ENCODE measurements around the gene ADORA2A. TPM values are rescaled to one million over a fixed set of nuclear protein-coding genes. Genes with fewer than 3 reads are reported as not detected.

Gene ADORA2A
- total and polyA plus RNA-seq, 2 of the 13 experiments (the other 11 are each of a cell fraction or from before 2014, with no cell fraction given) = 3.3 to 5.0 TPM

DNA sequence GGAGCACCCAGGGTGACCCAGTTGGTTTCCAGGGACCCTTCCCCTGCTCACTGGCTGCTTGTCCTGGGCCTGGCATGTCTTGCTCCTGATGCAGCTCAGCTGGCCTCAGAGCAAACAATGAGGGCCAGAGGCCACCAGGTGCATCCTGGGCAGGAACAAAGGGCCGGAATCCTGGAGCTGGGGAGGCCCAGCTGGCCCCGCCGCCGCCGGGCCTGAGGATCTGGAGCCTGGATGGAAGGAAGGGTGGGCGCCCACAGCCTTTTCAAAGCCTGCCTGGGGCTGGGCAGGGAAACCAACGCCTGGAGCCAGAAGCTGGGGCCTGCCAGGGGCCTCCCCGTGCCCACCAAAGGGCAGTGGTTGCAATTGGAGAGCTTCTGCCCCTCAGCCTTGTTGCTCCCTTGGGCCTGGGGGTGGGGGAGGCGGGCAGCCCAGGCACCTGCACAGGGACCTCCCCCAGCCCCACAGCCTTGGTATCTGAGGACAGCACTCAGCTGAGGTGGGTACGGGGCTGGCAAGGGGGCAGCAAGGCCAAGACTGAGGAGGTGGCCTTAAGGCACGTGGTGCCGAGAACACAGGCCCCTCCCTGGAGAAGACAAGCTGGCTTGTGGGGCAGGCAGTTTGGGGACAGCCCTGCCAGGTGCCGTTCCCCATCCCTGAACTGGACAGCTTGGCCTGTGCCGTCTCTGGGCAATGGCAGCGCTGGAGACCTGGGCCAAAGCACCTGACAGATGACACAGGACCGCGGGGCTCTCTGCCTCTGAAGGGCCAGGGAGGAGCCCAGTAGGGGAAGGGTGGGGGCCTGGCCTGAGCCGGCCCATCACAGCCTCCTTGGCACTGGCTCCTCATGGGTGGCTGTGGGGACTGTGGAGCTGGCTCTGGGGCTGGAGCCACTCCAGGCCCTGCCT, 7.1 kb upstream of the ADORA2A start (continued):
- TF ChIP-seq, protein P1, sequence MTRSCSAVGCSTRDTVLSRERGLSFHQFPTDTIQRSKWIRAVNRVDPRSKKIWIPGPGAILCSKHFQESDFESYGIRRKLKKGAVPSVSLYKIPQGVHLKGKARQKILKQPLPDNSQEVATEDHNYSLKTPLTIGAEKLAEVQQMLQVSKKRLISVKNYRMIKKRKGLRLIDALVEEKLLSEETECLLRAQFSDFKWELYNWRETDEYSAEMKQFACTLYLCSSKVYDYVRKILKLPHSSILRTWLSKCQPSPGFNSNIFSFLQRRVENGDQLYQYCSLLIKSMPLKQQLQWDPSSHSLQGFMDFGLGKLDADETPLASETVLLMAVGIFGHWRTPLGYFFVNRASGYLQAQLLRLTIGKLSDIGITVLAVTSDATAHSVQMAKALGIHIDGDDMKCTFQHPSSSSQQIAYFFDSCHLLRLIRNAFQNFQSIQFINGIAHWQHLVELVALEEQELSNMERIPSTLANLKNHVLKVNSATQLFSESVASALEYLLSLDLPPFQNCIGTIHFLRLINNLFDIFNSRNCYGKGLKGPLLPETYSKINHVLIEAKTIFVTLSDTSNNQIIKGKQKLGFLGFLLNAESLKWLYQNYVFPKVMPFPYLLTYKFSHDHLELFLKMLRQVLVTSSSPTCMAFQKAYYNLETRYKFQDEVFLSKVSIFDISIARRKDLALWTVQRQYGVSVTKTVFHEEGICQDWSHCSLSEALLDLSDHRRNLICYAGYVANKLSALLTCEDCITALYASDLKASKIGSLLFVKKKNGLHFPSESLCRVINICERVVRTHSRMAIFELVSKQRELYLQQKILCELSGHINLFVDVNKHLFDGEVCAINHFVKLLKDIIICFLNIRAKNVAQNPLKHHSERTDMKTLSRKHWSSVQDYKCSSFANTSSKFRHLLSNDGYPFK (CRISPR knock-in tag; IDR thresholded peaks at IDR 0.05; ENCODE audit: borderline replicate concordance) = peak; percentile 14
- no peak for TF ChIP-seq ZNF256 (CRISPR knock-in tag; conservative IDR thresholded peaks at IDR 0.05)
- no peak for TF ChIP-seq MTF1 (CRISPR knock-in tag; IDR thresholded peaks at IDR 0.05)
- no peak for TF ChIP-seq TAF1 (CRISPR knock-in tag; IDR thresholded peaks at IDR 0.05)
- no peak for TF ChIP-seq ZNF441 (CRISPR knock-in tag; IDR thresholded peaks at IDR 0.05; ENCODE audit: borderline replicate concordance)
- no peak for TF ChIP-seq KMT2A (CRISPR knock-in tag; IDR thresholded peaks at IDR 0.05)
- 0 out of 2 replicates have a peak, but pooled peaks have one; percentile 32 for TF ChIP-seq ZC3H4 (CRISPR knock-in tag; IDR thresholded peaks at IDR 0.05; ENCODE audit: borderline replicate concordance)
- no peak for TF ChIP-seq ZNF543 (CRISPR knock-in tag; IDR thresholded peaks at IDR 0.05)
- TF ChIP-seq ZNF354B (CRISPR knock-in tag; IDR thresholded peaks at IDR 0.05) = no peak
- TF ChIP-seq DNMT3B (CRISPR knock-in tag; conservative IDR thresholded peaks at IDR 0.05) = no peak
- TF ChIP-seq, protein P2, sequence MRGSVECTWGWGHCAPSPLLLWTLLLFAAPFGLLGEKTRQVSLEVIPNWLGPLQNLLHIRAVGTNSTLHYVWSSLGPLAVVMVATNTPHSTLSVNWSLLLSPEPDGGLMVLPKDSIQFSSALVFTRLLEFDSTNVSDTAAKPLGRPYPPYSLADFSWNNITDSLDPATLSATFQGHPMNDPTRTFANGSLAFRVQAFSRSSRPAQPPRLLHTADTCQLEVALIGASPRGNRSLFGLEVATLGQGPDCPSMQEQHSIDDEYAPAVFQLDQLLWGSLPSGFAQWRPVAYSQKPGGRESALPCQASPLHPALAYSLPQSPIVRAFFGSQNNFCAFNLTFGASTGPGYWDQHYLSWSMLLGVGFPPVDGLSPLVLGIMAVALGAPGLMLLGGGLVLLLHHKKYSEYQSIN (CRISPR knock-in tag; IDR thresholded peaks at IDR 0.05; ENCODE audit: borderline replicate concordance) = no peak
- TF ChIP-seq HNRNPL (IDR thresholded peaks at IDR 0.05; ENCODE audit: low read depth, low read length) = 0 out of 2 replicates have a peak, but pooled peaks have one; percentile 38
- TF ChIP-seq ZNF773 (CRISPR knock-in tag; IDR thresholded peaks at IDR 0.05; ENCODE audit: borderline replicate concordance) = no peak
- TF ChIP-seq ETV5 (CRISPR knock-in tag; IDR thresholded peaks at IDR 0.05; ENCODE audit: borderline replicate concordance) = peak; percentile 60; the same call in 1 of the 2 replicates
- no peak; the same call in 1 of the 2 replicates for TF ChIP-seq RFXAP (CRISPR knock-in tag; IDR thresholded peaks at IDR 0.05; ENCODE audit: borderline replicate concordance)
- TF ChIP-seq, protein P3, sequence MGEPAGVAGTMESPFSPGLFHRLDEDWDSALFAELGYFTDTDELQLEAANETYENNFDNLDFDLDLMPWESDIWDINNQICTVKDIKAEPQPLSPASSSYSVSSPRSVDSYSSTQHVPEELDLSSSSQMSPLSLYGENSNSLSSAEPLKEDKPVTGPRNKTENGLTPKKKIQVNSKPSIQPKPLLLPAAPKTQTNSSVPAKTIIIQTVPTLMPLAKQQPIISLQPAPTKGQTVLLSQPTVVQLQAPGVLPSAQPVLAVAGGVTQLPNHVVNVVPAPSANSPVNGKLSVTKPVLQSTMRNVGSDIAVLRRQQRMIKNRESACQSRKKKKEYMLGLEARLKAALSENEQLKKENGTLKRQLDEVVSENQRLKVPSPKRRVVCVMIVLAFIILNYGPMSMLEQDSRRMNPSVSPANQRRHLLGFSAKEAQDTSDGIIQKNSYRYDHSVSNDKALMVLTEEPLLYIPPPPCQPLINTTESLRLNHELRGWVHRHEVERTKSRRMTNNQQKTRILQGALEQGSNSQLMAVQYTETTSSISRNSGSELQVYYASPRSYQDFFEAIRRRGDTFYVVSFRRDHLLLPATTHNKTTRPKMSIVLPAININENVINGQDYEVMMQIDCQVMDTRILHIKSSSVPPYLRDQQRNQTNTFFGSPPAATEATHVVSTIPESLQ (CRISPR knock-in tag; conservative IDR thresholded peaks at IDR 0.05) = no peak
- TF ChIP-seq ZNF891 (CRISPR knock-in tag; IDR thresholded peaks at IDR 0.05) = no peak; the same call in 1 of the 2 replicates
- TF ChIP-seq, protein P4, sequence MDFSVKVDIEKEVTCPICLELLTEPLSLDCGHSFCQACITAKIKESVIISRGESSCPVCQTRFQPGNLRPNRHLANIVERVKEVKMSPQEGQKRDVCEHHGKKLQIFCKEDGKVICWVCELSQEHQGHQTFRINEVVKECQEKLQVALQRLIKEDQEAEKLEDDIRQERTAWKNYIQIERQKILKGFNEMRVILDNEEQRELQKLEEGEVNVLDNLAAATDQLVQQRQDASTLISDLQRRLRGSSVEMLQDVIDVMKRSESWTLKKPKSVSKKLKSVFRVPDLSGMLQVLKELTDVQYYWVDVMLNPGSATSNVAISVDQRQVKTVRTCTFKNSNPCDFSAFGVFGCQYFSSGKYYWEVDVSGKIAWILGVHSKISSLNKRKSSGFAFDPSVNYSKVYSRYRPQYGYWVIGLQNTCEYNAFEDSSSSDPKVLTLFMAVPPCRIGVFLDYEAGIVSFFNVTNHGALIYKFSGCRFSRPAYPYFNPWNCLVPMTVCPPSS (IDR thresholded peaks at IDR 0.05) = no peak
- TF ChIP-seq NFKB2 (CRISPR knock-in tag; IDR thresholded peaks at IDR 0.05; ENCODE audit: borderline replicate concordance) = peak; percentile 35; the same call in 1 of the 2 replicates
- TF ChIP-seq KDM5B (CRISPR knock-in tag; IDR thresholded peaks at IDR 0.05; ENCODE audit: borderline replicate concordance) = peak; percentile 15; the same call in 1 of the 2 replicates

Data from HepG2 (cell line).